Activated T-helper 17 cell treated with anti-CD3 and anti-CD28 coated beads, Interleukin-2, amount 50 U/mL, for 72 hours (primary cell): ENCODE data around the gene ZNF569. TPM values are rescaled to one million over a fixed set of nuclear protein-coding genes. Genes with fewer than 3 reads are reported as not detected.
"Not testable (repeated sequence)": the region's sequence is repeated elsewhere in the genome, so short reads cannot be mapped to it uniquely, and the experiment has no call there.

Experiments used
- ATAC-seq: fragments of 150-1000 bp; cut with Tn5 transposase; replicated peaks from 2 replicates; pipeline ENCODE4 v1.10.0; 2021; ENCODE audit warnings: mild to moderate bottlenecking, moderate library complexity
- H3K27ac Mint-ChIP-seq: one replicate; pipeline ENCODE4 v1.8.0; 2022; ENCODE audit warnings: mixed read lengths
- H3K27me3 Mint-ChIP-seq: one replicate; pipeline ENCODE4 v1.8.0; 2022; ENCODE audit warnings: mixed read lengths
- H3K36me3 Mint-ChIP-seq: one replicate; pipeline ENCODE4 v1.8.0; 2022; ENCODE audit warnings: low read depth, mild to moderate bottlenecking, mixed read lengths
- H3K4me1 Mint-ChIP-seq: one replicate; pipeline ENCODE4 v1.8.0; 2022; ENCODE audit warnings: mixed read lengths
- H3K4me3 Mint-ChIP-seq: one replicate; pipeline ENCODE4 v1.8.0; 2022; ENCODE audit warnings: mild to moderate bottlenecking, mixed read lengths
- H3K9me3 Mint-ChIP-seq: one replicate; pipeline ENCODE4 v1.8.0; 2022; ENCODE audit warnings: mixed read lengths
- total RNA-seq, 2 donors: library from RNA; stranded (reverse); gene quantifications; one replicate each; pipeline ENCODE4 v1.2.3, GENCODE V29; 2022

The ZNF569 gene
- total RNA-seq, 2 donors from 2014 or later = 3.2 to 5.2 TPM

DNA sequence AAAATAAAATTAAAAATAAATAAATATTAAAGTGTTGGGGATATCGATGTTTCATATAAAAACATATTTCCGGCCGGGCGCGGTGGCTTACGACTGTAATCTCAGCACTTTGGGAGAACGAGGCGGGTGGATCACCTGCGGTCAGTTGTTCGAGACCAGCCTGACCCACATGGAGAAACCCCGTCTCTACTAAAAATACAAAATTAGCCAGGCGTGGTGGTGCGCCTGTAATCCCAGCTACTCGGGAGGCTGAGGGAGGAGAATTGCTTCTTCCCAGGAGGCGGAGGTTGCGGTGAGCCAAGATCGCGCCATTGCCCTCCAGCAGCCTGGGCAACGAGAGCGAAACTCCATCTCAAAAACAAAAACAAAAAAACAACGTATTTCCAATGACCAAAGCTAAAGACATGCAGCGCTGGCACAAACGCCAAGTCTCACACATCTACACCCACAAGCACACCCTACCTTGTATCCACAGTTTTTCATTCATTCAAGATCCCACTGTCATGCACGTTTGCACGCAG is 907 bp downstream of the ZNF569 start:
- Mint-ChIP-seq H3K27ac (peak overlapping the region; percentile 96), H3K36me3 (peaks cover 32% of the 10 kb centered on the region), H3K4me3 (peak overlapping the region; percentile 92), H3K9me3 (peaks cover 12% of the 10 kb centered on the region), H3K4me1 (peaks cover 20% of the 10 kb centered on the region), H3K27me3 (no peaks in the 10 kb centered on the region)
- ATAC-seq = no peak

DNA sequence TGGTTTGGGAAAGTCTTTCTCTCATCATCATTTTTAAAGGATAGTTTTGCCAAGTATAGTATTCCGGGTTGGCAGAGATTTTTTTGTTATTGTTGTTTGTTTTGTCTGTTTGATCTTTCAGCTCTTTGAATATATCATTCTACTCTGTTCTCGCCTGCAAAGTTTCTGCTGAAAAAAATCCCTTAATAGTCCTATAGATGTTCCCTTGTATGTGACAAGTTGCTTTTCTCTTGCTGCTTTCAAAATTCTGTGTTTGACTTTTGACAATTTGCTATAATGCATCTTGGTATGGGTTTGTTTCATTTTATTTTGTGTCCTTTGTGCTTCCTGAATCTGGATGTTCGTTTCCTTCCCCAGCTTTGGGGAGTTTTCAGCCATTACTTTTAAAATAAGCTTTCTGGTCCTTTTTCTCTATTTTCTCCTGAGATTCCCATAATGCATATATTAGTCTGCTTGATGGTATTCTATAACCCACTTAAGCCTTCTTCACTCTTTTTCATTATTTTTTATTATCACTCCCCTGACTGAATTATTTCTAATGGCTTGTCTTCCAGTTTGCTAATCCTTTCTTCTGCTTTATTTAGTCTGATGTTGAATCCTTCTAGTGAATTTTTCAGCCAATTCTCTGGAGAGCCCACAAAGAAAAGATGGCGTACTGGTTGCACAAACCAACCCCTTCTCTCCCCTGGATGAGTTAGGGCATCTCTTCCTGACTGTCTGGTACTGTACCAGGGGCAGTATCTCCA is 14.6 kb downstream of the ZNF569 start:
- no peak overlapping the region for H3K4me3 Mint-ChIP-seq
- no peaks in the 10 kb centered on the region for H3K4me1 Mint-ChIP-seq
- H3K36me3 Mint-ChIP-seq = peaks cover 40% of the 10 kb centered on the region

DNA sequence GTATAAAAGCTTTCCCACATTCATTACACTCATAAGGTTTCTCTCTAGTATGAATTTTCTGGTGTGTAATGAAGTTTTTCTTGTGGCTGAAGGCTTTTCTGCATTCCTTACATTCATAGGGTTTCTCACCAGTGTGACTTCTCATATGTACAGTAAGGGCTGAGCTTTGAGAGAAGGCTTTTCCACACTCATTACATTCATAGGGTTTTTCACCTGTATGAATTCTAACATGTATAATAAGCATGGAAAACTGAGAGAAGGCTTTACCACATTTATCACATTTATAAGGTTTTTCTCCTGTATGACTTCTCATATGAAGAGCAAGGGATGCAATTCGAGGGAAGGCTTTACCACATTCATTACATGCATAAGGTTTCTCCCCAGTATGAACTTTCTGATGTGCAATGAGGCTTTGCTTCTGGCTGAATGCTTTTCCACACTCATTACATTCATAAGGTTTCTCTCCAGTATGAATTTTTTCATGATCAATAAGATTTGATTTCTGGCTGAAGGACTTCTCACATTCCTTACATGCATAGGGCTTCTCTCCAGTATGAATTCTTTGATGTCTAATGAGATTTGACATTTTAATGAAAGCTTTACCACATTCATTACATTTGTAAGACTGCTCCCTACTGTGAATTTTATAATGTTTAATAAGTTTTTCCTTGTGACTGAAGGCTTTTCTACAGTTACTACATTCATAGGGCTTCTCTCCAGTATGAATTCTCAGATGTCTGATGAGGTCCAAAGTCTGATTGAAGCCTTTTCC is 53.7 kb downstream of the ZNF569 start:
- Mint-ChIP-seq H3K9me3 (peaks cover 32% of the 10 kb centered on the region), H3K27ac (no peak overlapping the region), H3K36me3 (peaks cover 54% of the 10 kb centered on the region)

More for the DNA sequence above, 14.6 kb downstream of the ZNF569 start:
- H3K9me3 Mint-ChIP-seq = peaks cover 53% of the 10 kb centered on the region
- no peaks in the 10 kb centered on the region for H3K27me3 Mint-ChIP-seq
- no peak overlapping the region for H3K27ac Mint-ChIP-seq
- ATAC-seq = no peak

DNA sequence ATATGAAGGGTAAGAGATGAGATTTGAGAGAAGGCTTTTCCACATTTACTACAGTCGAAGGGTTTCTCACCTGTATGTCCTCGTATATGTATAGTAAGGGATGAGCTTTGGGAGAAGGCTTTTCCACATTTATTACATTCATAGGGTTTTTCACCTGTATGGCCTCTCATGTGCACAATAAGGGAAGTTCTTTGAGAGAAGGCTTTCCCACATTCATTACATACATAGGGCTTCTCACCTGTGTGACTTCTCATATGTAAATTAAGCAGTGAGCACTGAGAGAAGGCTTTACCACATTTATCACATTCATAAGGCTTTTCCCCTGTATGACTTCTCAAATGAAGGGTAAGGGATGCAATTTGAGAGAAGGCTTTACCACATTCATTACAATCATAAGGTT is 54.5 kb downstream of the ZNF569 start:
- Mint-ChIP-seq H3K4me3 (no peak overlapping the region), H3K27me3 (no peaks in the 10 kb centered on the region), H3K27ac (no peak overlapping the region), H3K4me1 (no peaks in the 10 kb centered on the region), H3K36me3 (peaks cover 50% of the 10 kb centered on the region), H3K9me3 (peaks cover 31% of the 10 kb centered on the region)
- ATAC-seq = no peak

More for the DNA sequence above, 53.7 kb downstream of the ZNF569 start:
- Mint-ChIP-seq H3K27me3 (no peaks in the 10 kb centered on the region), H3K4me3 (no peak overlapping the region), H3K4me1 (no peaks in the 10 kb centered on the region)
- ATAC-seq = no peak

DNA sequence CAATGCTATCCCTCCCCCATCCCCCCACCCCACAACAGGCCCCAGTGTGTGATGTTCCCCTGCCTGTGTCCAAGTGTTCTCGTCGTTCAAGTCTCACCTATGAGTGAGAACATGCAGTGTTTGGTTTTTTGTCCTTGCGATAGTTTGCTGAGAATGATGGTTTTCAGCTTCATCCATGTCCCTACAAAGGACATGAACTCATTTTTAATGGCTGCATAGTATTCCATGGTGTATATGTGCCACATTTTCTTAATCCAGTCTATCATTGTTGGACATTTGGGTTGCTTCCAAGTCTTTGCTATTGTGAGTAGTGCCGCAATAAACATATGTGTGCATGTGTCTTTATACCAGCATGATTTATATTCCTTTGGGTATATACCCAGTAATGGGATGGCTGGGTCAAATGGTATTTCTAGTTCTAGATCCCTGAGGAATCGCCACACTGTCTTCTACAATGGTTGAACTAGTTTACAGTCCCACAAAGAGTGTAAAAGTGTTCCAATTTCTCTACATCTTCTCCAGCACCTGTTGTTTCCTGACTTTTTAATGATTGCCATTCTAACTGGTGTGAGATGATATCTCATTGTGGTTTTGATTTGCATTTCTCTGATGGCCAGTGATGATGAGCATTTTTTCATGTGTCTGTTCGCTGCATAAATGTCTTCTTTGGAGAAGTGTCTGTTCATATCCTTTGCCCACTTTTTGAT is 61.0 kb downstream of the ZNF569 start:
- H3K4me1 Mint-ChIP-seq, H3K27ac Mint-ChIP-seq, ATAC-seq, H3K27me3 Mint-ChIP-seq, H3K36me3 Mint-ChIP-seq, H3K4me3 Mint-ChIP-seq: not testable (repeated sequence)
- H3K9me3 Mint-ChIP-seq = peaks cover 28% of the 10 kb centered on the region

DNA sequence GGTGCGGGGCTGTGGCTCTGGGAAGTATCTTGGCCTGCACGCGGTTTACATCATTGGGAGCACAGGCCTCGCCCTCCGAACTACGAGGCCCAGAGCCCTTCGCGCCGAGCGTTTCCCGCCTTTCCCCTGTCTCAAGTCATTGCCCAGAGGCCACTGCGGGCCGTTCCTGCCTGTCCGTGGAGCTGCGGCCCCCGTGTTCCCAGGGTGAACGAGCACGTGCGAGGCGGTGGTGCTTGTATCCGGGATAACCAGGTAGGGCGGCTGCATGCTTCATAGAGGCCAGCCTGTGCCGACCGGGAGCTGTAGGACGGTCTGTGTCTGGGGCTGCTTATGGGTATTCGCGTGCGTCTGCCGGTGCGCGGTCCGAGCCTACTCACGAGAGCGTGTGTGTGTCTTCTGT is 63.8 kb downstream of the ZNF569 start:
- no peak overlapping the region for H3K4me3 Mint-ChIP-seq
- H3K27ac Mint-ChIP-seq = no peak overlapping the region
- ATAC-seq = no peak
- H3K27me3 Mint-ChIP-seq = no peaks in the 10 kb centered on the region
- no peaks in the 10 kb centered on the region for H3K4me1 Mint-ChIP-seq
- no peaks in the 10 kb centered on the region for H3K36me3 Mint-ChIP-seq
- H3K9me3 Mint-ChIP-seq = peaks cover 26% of the 10 kb centered on the region

DNA sequence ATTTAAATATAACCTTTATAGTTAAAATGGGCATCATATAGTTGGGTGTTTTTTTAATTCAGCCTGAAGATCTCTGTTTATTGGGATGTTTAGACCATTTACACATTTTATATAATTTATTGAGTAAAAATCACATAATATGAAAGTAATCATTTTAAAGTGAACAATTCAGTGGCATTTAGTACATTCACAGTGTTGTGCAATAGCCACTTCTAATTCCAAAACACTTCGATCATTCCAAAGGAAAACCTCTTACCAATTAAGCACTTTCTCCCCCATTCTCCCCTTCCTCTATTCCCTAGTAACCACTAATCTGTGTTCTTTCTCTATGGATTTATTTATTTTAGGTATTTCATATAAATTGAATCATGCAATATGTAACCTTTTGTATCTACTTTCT is 66.2 kb downstream of the ZNF569 start:
- no peak overlapping the region for H3K27ac Mint-ChIP-seq

DNA sequence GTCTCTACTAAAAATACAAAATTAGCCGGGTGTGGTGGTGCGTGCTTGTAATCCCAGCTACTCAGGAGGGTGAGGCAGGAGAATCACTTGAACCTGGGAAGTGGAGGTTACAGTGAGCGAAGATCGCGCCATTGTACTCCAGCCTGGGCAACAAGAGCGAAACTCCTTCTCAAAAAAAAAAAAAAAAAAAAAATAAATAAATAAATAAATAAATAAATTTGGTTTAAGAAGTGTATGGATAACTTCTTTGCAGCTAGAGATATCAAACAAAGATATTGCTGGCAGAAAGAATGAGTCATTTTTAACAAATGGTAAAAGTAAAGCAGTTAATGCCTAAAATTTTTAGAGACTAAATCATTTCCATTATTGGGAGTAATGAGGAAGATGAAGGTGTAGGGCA is 75.8 kb downstream of the ZNF569 start:
- H3K27me3 Mint-ChIP-seq, H3K4me1 Mint-ChIP-seq, H3K27ac Mint-ChIP-seq, ATAC-seq, H3K4me3 Mint-ChIP-seq: not testable (repeated sequence)
- Mint-ChIP-seq H3K36me3 (peaks cover 33% of the 10 kb centered on the region), H3K9me3 (peaks cover 37% of the 10 kb centered on the region)

More for the DNA sequence above, 66.2 kb downstream of the ZNF569 start:
- Mint-ChIP-seq H3K9me3 (peaks cover 19% of the 10 kb centered on the region), H3K4me3 (no peak overlapping the region), H3K36me3 (no peaks in the 10 kb centered on the region), H3K4me1 (no peaks in the 10 kb centered on the region), H3K27me3 (no peaks in the 10 kb centered on the region)
- no peak for ATAC-seq

DNA sequence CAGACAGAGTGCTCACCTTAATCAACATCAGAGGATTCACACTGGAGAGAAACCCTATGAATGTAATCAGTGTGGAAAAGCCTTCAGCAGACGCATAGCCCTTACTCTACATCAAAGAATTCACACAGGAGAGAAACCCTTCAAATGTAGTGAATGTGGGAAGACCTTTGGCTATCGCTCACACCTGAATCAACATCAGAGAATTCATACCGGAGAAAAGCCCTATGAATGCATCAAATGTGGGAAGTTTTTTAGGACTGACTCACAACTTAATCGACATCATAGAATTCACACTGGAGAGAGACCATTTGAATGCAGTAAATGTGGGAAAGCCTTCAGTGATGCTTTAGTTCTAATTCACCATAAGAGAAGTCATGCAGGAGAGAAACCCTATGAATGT is 78.0 kb downstream of the ZNF569 start:
- H3K4me3 Mint-ChIP-seq = no peak overlapping the region
- H3K4me1 Mint-ChIP-seq = no peaks in the 10 kb centered on the region
- H3K27me3 Mint-ChIP-seq = no peaks in the 10 kb centered on the region
- H3K9me3 Mint-ChIP-seq = peaks cover 40% of the 10 kb centered on the region
- ATAC-seq = no peak
- H3K36me3 Mint-ChIP-seq = peaks cover 55% of the 10 kb centered on the region
- no peak overlapping the region for H3K27ac Mint-ChIP-seq

DNA sequence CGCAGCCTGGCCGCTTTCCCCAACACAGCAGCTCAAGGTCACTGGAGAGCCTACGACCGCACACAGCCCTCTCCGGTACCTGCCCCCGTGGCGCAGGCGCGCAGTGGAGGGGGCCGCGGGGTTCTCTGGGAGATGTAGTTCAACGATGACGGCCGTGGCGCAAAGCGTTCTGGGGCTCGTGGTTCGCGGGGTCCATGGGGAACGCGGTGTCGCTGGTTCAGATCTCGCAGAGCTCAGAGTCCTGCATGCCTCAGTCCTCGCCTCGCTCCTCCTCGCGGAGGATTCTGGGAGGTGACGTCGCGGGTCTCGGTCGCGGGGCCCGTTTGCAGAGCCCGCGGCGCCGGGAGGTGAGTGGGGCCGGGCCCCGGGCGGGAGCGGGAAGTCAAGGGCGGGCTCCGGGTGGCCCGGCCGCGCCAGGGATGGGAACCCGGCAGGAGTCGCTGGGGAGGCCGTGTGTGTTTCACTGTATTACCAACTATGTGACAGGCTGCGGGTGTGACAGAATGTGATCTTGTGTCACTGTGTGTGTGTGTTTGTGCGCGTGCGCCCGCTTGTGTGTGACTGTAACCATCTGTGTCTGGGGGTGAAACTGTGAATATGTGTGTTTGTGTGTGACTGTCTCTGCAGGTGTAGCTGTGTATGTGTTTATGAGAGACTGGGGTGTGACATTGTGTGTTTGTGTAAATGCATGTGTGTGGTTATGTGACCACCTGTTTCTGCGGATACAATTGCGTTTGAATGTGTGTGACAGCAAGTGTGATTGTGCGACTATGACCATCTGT is 96.2 kb downstream of the ZNF569 start, which contains the start of gene ZNF527:
TSS of gene ZNF527 (plus strand) at position 220 of the 782 bp plus-strand sequence. CDS start 3,100 bp downstream, outside the sequence.
- H3K4me1 Mint-ChIP-seq = peaks cover 9% of the 10 kb centered on the region
- ATAC-seq = peak; percentile 96
- H3K36me3 Mint-ChIP-seq = no peaks in the 10 kb centered on the region
- peaks cover 3% of the 10 kb centered on the region for H3K9me3 Mint-ChIP-seq
- no peaks in the 10 kb centered on the region for H3K27me3 Mint-ChIP-seq
- H3K27ac Mint-ChIP-seq = peak within 1 kb of the TSS; percentile 88
- peak within 1 kb of the TSS; percentile 94 for H3K4me3 Mint-ChIP-seq

DNA sequence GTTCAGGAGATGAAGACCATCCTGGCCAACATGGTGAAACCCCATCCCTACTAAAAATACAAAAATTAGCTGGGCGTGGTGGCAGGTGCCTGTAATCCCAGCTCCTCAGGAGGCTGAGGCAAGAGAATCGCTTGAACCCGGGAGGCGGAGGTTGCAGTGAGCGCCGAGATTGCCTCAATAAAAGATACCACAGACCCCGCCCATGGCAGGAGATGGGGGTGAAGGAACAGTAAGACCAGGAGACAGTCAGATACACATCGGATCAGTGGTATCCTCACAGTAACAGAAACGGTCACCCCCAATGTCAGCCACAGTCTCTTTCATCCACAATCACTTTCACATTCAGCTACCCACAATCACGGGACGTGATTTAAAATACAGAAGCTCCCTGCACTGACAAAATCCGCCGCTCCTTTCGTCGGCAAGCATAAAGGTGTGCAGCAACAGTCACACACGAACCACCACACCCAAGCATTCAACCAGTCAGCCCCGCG is 96.8 kb downstream of the ZNF569 start:
- not testable (repeated sequence) for H3K9me3 Mint-ChIP-seq, H3K27me3 Mint-ChIP-seq, H3K36me3 Mint-ChIP-seq, H3K4me1 Mint-ChIP-seq
- H3K4me3 Mint-ChIP-seq = peak overlapping the region; percentile 94
- peak; percentile 49 for ATAC-seq
- H3K27ac Mint-ChIP-seq = peak overlapping the region; percentile 88

DNA sequence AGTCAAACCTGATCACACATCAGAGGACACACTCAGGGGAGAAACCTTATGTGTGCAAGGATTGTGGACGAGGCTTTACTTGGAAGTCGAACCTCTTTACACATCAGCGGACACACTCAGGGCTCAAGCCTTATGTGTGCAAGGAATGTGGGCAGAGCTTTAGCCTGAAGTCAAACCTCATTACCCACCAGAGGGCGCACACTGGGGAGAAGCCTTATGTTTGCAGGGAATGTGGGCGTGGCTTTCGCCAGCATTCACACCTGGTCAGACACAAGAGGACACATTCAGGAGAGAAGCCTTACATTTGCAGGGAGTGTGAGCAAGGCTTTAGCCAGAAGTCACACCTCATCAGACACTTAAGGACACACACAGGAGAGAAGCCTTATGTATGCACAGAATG is 104.5 kb downstream of the ZNF569 start:
- ATAC-seq = no peak
- H3K36me3 Mint-ChIP-seq = peaks cover 69% of the 10 kb centered on the region
- H3K27ac Mint-ChIP-seq = no peak overlapping the region
- peaks cover 29% of the 10 kb centered on the region for H3K9me3 Mint-ChIP-seq
- no peaks in the 10 kb centered on the region for H3K27me3 Mint-ChIP-seq
- H3K4me3 Mint-ChIP-seq = no peak overlapping the region
- no peaks in the 10 kb centered on the region for H3K4me1 Mint-ChIP-seq

DNA sequence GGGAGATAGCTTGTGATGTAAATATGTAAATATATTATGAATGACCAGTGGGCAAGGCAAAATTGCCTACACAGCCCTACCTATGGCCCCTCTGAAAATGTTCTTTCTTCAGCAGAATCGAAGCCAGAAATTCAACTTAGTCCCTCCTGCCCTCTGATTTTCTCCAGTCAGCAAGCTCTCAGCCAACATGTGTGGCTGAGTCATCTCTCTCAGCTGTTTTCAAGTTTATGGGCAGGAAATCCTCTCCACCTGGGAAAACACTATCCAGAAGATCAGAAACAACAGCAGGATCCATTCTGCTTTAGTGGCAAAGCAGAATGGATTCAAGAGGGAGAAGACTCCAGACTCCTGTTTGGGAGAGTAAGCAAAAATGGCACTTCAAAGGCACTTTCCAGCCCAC is 105.2 kb downstream of the ZNF569 start:
- Mint-ChIP-seq H3K27me3 (no peaks in the 10 kb centered on the region), H3K4me3 (no peak overlapping the region), H3K36me3 (peaks cover 77% of the 10 kb centered on the region), H3K4me1 (no peaks in the 10 kb centered on the region), H3K9me3 (peaks cover 32% of the 10 kb centered on the region), H3K27ac (no peak overlapping the region)
- ATAC-seq = no peak
